ENCODE measurements around the gene SHANK3. TPM values are rescaled to one million over a fixed set of nuclear protein-coding genes. Genes with fewer than 3 reads are reported as not detected.

The SHANK3 gene
- total RNA-seq, 4 donors from 2014 or later, result 2.7 to 30.3 (median 6.3) TPM

GRCh38 chr22:50676661-50677492 is 4.3 kb downstream of the SHANK3 start:
- WGBS, 2 donors (ENCODE audit: low coverage in 1 of 2), result 79% methylated on average over 7 of the region's 10 CpGs; no CpG with 5 or more reads in 1 of the 2 donors
- TF ChIP-seq POLR2A (IDR thresholded peaks at IDR 0.05) (no peak), POLR2AphosphoS5 (IDR thresholded peaks at IDR 0.05) (no peak), EP300 (IDR thresholded peaks at IDR 0.05; ENCODE audit: low read depth) (no peak), CTCF (IDR thresholded peaks at IDR 0.05) (no peak)
- no peak for DNase-seq
- no peak overlapping the region for H3K4me3 ChIP-seq
- H3K9me3 ChIP-seq, result no peaks in the 10 kb centered on the region
- no peaks in the 10 kb centered on the region for H3K36me3 ChIP-seq
- in situ Hi-C loops (cut with MboI; ENCODE audit: low pct_ligation_motif_present in 1 of 4, low pct_unique_long_range_greater_than_20kb in 1 of 4, low sequenced_read_pairs in 3 of 4) (no loop called here), intact Hi-C loops (cut with DNase I; ENCODE audit: low total_unique reads) (no loop called here)
- H3K4me1 ChIP-seq, result peaks cover 4 to 12% (median 8%) of the 10 kb centered on the region in 4 donors
- H3K27ac ChIP-seq, result no peak overlapping the region
- peaks cover 34% of the 10 kb centered on the region for H3K27me3 ChIP-seq

- peaks cover 4 to 12% (median 8%) of the 10 kb centered on the region in 4 donors for H3K4me1 ChIP-seq
- TF ChIP-seq CTCF (IDR thresholded peaks at IDR 0.05), result no peak
- TF ChIP-seq EP300 (IDR thresholded peaks at IDR 0.05; ENCODE audit: low read depth), result no peak
- no peak for TF ChIP-seq POLR2A (IDR thresholded peaks at IDR 0.05)
- no peak for TF ChIP-seq POLR2AphosphoS5 (IDR thresholded peaks at IDR 0.05)
- intact Hi-C loops (cut with DNase I; ENCODE audit: low total_unique reads) (no loop called here), in situ Hi-C loops (cut with MboI; ENCODE audit: low pct_ligation_motif_present in 1 of 4, low pct_unique_long_range_greater_than_20kb in 1 of 4, low sequenced_read_pairs in 3 of 4) (no loop called here)
- no peak overlapping the region for H3K27ac ChIP-seq
- H3K36me3 ChIP-seq, result no peaks in the 10 kb centered on the region
- no peak for DNase-seq
- H3K4me3 ChIP-seq, result no peak overlapping the region
- no peaks in the 10 kb centered on the region for H3K9me3 ChIP-seq
- 90% methylated on average over 9 to 13 of the region's 13 CpGs for WGBS, 2 donors (ENCODE audit: low coverage in 1 of 2)
- peaks cover 27% of the 10 kb centered on the region for H3K27me3 ChIP-seq
Measured at GRCh38 chr22:50677493-50678217, 5.0 kb downstream of the SHANK3 start.

- Histone ChIP-seq H3K4me1 (peaks cover 3 to 12% (median 8%) of the 10 kb centered on the region in 4 donors), H3K4me3 (no peak overlapping the region), H3K27me3 (peaks cover 21% of the 10 kb centered on the region), H3K36me3 (no peaks in the 10 kb centered on the region), H3K27ac (no peak overlapping the region), H3K9me3 (no peaks in the 10 kb centered on the region)
- WGBS, 2 donors (ENCODE audit: low coverage in 1 of 2), result 90 to 97% methylated on average over 7 to 17 of the region's 17 CpGs
- in situ Hi-C loops (cut with MboI; ENCODE audit: low pct_ligation_motif_present in 1 of 4, low pct_unique_long_range_greater_than_20kb in 1 of 4, low sequenced_read_pairs in 3 of 4), result no loop called here
- no peak for DNase-seq
- TF ChIP-seq CTCF (IDR thresholded peaks at IDR 0.05), result no peak
- no peak for TF ChIP-seq POLR2A (IDR thresholded peaks at IDR 0.05)
- TF ChIP-seq POLR2AphosphoS5 (IDR thresholded peaks at IDR 0.05), result no peak
- TF ChIP-seq EP300 (IDR thresholded peaks at IDR 0.05; ENCODE audit: low read depth), result no peak
- intact Hi-C loops (cut with DNase I; ENCODE audit: low total_unique reads), result no loop called here
Measured at GRCh38 chr22:50678218-50678650, 5.6 kb downstream of the SHANK3 start.

Data from transverse colon (tissue), 4 donors.